GM21528 (cell line): ENCODE data around the gene ETS1.
"Not testable (repeated sequence)": the region's sequence is repeated elsewhere in the genome, so short reads cannot be mapped to it uniquely, and the experiment has no call there.

Source experiments
- ATAC-seq: cut with Tn5 transposase; IDR thresholded peaks from one replicate; pipeline ENCODE4 v1.9.1; 2021; ENCODE audit warnings: mild to moderate bottlenecking, moderate library complexity; ENCODE audit not compliant: unreplicated experiment, low FRiP score

ETS1 gene

DNA sequence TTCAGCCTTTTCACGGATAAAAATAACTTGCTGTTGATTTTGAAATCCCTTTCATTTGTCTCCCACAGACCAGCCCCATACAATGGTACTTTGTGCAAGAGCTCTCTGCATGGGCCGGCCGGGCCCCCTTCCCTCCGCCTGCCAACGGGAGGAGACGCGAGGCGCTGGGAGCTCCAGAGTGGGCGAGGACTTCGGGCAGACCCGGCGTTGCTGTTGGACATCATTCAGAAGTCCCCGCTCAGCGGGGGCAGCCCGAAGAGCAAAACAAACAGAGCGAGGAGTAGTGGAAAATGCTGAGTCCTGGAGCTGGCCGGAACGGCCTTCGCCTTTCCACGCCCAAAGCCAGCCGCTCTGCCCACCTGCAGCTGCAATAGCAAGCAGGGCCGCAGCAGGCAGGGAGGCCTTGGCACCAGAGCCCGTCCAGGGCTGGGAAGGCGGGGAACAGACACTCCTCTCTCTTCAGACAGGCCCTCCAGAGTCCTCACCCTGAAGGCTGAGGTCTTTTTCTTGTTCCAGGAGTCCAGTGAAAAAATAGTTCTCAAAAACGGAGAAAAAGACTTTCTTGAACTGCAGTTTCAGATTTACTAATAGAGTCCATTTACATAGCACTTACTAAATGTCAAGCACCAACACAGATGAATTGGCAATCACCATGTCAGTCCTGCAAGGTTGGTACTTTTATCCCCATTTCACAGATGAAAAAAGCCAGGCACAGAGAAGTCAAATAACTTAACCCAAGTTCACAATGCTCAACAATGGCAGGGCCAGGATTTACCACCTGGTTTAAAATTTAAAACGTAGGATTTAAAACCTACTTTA lies 135.5 kb downstream of the ETS1 start:
- ATAC-seq: no peak

DNA sequence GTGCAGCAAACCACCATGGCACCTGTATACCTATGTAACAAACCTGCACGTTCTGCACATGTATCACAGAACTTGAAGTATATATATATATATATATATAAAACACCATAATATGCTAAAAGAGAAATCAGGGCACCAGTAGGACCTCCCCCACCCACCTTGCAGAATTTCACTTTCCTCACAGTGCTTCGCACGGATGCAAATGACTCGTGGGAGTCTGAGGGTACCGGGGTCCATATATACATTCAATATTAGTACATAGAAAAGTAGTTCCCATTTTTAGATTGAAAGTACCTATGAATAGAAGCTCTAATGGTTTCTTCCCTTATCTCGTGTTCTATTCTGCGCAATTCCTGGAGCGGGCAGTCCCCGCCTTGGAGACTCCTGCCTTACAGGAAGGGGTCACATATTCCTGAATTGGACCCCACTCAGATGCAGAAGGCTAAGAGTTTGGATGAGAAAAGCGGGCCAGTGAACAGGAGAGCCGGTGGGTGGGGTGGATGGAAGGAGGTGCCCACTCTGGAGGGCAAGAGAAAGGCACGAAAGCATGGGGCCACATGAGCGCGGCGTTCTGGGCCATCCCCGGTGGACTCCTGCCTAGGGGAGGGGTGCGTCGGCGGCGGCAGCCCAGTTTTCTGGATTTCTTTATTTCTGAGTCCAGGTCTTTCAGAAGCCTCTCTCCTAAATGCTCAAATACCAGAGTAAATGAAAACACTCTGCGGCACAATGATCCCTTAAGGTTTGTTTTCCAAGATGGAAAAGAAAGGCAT lies 136.3 kb downstream of the ETS1 start:
- ATAC-seq: no peak

DNA sequence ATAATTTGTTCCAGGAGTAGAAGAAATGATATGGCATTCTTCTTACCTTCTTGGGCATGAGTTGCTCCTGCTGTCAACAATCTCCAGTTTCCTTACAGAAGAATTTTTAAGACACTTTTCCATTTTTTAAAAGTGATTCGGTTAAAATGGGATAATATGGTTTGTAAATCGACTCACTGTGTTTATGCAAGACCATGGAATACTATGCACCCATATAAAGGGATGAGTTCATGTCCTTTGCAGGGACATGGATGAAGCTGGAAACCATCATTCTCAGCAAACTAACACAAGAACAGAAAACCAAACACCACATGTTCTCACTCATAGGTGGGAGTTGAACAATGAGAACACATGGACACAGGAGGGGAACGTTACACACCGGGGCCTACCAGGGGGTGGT lies 136.9 kb downstream of the ETS1 start:
- ATAC-seq: not testable (repeated sequence)

- ATAC-seq: no peak
Observed at GRCh38 chr11:128448981-128449713, 138.2 kb downstream of the ETS1 start.

DNA sequence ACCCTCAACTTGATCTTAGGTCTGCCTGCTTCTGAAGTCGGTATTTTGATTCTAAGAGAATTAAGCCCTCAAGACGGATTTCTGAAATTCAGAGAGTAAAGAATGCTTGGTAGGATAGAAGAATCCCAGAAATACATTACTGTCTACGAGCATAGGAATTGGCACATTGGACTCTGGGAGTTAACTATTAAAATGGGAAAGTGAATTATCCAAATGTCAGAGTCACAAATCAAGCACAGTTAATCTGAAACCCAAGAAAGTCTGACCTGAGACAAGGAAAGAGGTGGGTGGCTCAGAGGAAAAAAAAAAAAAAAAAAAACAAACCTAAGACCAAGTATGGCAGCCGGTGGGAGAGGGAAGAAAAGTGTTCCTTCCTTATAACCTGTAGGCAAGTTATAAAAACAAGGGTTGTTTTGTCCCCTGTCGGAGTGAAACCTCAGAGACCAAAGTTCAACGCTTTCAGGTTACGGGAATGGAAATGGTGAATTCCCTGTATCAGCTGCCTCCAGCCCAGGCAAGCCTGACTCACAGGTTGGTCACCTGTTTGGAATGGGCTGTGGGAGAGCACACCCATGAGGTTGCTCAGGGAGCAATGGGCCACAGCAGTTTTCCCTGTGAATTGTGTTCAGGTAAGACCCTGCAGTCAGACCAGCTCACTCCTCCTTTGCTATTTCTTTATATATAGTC lies 139.0 kb downstream of the ETS1 start:
- no peak for ATAC-seq

GRCh38 chr11:128447233-128447632 lies 140.1 kb downstream of the ETS1 start:
- ATAC-seq: no peak

GRCh38 chr11:128445921-128446320 lies 141.4 kb downstream of the ETS1 start:
- ATAC-seq: not testable (repeated sequence)

DNA sequence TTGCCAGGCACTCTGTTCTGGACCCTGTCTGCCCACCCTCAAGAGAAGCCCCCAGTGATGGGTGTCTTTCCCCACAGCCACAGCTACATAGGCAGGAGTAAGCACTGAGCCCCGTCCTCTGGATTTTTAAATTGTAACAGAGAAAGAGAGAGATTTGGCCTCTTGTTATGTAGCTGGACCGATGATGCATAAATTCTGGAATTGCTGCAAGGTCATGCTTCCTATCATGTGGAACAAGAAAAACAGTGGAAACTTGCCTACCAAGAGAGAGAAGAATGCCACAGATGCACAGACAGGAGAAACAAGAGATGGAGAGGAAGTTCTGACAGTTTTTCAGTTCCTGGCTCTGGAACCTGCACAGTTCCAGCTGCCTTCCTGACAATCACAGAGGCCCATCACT lies 150.2 kb downstream of the ETS1 start:
- ATAC-seq: no peak

GRCh38 chr11:128434818-128435217 lies 152.5 kb downstream of the ETS1 start:
- ATAC-seq: no peak

- ATAC-seq: no peak
Observed at GRCh38 chr11:128434411-128434810, 152.9 kb downstream of the ETS1 start.

DNA sequence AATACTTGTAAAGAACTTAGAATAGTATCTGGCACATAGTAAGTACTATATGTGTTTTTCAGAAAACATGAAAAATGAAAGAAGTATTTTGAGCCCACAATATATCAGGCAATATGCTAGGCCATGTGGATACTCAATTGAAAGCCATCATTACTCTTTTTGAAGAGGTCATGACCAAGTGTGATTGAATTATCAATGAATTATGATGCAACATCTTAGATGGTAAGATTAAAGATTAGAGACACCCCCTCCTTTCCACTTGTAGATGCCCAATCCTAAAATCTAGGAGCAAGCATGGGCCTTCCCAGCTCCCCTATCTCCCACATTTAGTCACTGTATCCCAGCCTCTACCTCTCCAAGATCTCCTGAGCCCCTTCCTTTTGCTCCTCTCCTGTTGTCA lies 154.4 kb downstream of the ETS1 start:
- ATAC-seq: no peak

DNA sequence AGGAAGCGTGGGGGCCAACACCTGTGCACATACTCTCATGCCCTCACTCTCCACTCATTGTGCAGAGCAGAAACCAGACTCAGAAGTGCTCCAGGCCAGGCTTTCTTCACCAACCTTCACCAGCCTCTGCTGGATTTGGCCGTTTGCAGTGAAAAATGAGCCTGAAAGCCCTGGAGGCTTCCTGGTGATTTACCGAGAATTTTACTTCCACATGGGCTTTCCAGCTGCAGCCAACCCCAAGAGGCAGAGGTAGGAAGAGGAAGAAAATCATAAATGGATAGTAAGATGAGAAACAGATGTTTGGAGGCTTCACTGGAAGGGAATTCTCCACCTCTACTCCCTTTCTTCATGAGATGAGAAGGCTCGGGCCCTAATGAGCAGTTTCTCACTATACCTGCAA lies 155.4 kb downstream of the ETS1 start:
- ATAC-seq: no peak

DNA sequence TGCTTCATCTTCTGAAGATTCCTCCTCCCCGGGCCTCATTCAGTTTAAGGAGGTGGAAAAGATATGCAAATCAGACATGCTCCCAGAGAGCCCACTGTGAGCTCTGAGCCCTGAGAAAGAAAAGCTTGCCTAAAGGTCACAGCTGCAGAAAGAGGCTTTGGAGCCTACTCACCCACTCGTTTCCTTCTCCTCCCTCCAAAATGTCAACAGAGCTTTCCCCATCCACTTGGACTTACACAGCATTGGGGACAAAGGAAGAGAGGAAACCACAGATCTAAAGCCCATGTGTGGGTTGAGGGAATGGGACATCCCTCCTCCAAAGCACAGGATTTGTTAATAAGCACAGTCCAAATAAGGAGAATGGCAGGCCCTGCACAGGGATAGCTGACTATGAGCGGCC lies 158.4 kb downstream of the ETS1 start:
- ATAC-seq: no peak

DNA sequence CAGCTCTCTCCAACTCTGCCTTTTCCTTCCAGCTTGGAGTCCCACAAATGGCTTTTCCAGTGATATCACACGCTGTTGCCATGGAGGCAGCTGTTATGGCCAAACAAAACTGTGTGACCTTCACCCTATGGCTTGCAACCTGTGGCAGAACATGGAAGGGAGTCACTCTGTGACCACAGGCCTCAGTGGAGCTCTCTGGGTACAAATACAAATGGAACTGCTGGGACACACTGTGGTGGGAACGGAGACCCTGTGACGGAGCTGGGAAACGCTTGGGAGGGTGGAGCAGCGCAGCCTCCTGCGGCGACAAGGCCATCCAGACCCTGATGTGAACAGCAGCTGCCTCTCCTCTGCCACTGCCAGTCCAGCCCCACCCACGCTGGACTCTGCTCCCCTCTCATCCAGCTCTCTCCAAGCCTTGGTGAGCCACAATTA lies 162.5 kb downstream of the ETS1 start:
- ATAC-seq: no peak

DNA sequence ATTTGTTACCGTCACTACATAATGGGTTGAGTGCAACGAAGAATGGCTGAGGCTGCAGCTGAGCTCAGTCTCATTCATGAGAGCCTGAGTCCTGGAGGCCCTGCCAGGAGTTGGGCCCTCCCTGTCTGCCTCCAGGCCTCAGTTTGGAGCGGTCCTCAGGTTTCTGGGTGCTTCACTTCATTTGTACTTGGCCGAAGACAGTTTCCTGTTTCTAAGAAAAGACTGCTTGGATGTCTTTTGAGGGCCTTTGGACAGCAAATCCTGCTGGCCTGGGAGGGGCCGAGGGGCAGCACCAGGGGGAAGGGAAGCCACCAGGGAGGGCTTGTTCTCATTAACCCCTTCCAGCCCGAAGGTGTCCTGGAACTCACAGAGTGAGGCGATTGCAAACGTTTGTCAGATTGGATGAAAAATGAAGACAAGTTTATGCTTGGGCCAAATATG lies 163.1 kb downstream of the ETS1 start:
- ATAC-seq: no peak

DNA sequence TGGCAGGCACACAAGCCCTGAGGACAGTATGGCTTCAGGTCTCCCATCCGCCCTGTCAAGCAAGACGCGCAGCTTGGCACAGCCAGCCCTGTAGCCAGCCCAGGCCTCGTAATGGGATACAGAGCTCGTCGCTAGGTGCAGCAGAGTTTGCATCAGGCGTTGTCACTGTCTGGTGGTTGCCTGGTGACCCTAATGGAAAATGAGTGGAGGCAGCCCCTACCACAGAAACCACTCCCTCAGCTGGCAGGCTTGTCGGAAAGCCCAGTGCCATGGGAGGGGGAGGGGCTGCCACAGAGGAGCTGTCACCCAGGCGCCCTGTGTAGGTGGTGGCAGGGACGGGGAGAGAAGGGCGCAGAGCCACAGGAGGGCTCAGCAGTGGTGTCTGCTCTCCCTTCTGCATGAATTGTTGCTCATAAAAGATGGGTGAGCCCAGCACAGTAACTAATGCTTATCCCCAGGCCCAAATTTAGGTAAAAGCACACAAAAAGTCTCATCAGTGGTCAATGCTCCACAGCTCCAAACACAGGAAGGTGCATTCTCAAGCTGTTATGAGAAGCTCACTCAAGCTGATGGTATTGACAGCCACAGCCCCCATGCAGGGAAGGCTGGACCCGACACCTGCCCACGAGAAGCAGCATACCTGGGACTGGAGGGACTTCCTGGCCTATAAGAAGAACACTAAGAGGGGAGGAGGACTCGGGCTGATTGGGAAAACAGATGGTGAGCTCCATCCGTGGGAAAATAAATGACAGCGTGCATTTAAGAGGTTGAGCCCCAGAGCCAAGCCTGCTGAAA lies 164.6 kb downstream of the ETS1 start:
- no peak for ATAC-seq

- ATAC-seq: no peak
Observed at GRCh38 chr11:128421577-128422330, 165.6 kb downstream of the ETS1 start.

GRCh38 chr11:128420951-128421350 lies 166.4 kb downstream of the ETS1 start:
- no peak for ATAC-seq

DNA sequence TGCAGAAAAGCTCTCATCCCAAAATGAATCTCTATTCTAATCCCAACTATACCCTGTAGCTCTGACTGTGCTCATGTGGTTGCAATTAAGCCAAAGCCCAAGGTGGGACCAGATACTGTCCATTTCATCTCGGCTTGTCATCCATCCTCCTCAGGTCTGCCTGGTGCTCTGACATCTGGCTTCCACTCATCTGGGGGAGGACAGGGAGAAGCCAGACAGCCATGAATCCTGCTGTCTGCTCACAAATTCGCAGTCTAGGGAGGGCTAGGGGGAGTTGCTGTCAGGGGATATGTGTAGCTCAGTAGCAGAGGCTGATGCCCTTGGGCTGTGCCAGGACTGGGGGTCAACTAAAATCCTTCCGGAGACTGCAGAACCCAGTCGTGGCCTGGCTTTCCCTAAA lies 167.1 kb downstream of the ETS1 start:
- ATAC-seq: no peak
